Fibroblast of lung (primary cell): ENCODE data around the gene TMCC1. TPM values are rescaled to one million over a fixed set of nuclear protein-coding genes. Genes with fewer than 3 reads are reported as not detected.
A peak's percentile ranks its signal among the peaks of the same experiment; 100 is the strongest.

ENCODE experiments used
- DNase-seq, 2 donors: peaks; one replicate each; pipeline versions ENCODE4 v3.0.0 to v3.0.0-alpha.2; 2010; ENCODE audit warnings: low read depth in 2 of 2
- H2AFZ ChIP-seq: 2 replicates; pipeline ENCODE4 v1.5.1; 2012; ENCODE audit warnings: low read length, control low read depth, inconsistent platforms
- H3K27ac ChIP-seq: 2 replicates; pipeline ENCODE4 v1.5.1; 2011; ENCODE audit warnings: low read length, control low read depth; ENCODE audit not compliant: insufficient read depth
- H3K27me3 ChIP-seq: 2 replicates; pipeline ENCODE4 v1.5.1; 2011; ENCODE audit warnings: mild to moderate bottlenecking, low read length; ENCODE audit not compliant: control insufficient read depth, insufficient read depth
- H3K36me3 ChIP-seq: 2 replicates; pipeline ENCODE4 v1.5.1; 2011; ENCODE audit warnings: low read length; ENCODE audit not compliant: control insufficient read depth, insufficient read depth
- H3K4me1 ChIP-seq: 2 replicates; pipeline ENCODE4 v1.5.1; 2011; ENCODE audit warnings: low read length; ENCODE audit not compliant: control insufficient read depth, insufficient read depth; ENCODE audit errors: extremely low read depth
- H3K4me2 ChIP-seq: 2 replicates; pipeline ENCODE4 v1.5.1; 2011; ENCODE audit warnings: low read length, control low read depth; ENCODE audit not compliant: insufficient read depth; ENCODE audit errors: extremely low read depth
- H3K4me3 ChIP-seq, 4 experiments: fragments of 200-600 bp in 1 of 4; sonication (generic) in 1 of 4; replicated peaks in 1 of 4; 2 replicates each; pipeline ENCODE4 v1.5.1; 2011 to 2016; ENCODE audit warnings: low read length in 4 of 4, low read depth in 3 of 4, mild to moderate bottlenecking in 3 of 4, control low read depth in 2 of 4, inconsistent platforms in 1 of 4, mixed read lengths in 1 of 4; ENCODE audit not compliant: insufficient read depth in 1 of 4; ENCODE audit errors: control extremely low read depth in 1 of 4
- H3K79me2 ChIP-seq: 2 replicates; pipeline ENCODE4 v1.5.1; 2012; ENCODE audit warnings: mild to moderate bottlenecking, low read length, inconsistent platforms; ENCODE audit not compliant: control insufficient read depth, insufficient read depth
- H3K9ac ChIP-seq: 2 replicates; pipeline ENCODE4 v1.5.1; 2011; ENCODE audit warnings: mild to moderate bottlenecking, low read length, control low read depth; ENCODE audit not compliant: insufficient read depth
- H3K9me3 ChIP-seq: 2 replicates; pipeline ENCODE4 v1.5.1; 2012; ENCODE audit warnings: low read depth, low read length; ENCODE audit not compliant: control insufficient read depth, insufficient read depth
- H4K20me1 ChIP-seq: 2 replicates; pipeline ENCODE4 v1.5.1; 2011; ENCODE audit warnings: low read length; ENCODE audit not compliant: control insufficient read depth, insufficient read depth; ENCODE audit errors: extremely low read depth
- CTCF ChIP-seq, 2 donors: IDR thresholded peaks in 1 of 2; conservative IDR thresholded peaks in 1 of 2; 1 replicate in 1 of 2; 2 replicates in 1 of 2; pipeline ENCODE4 v1.5.1; 2011 to 2012; ENCODE audit warnings: low read length in 2 of 2, control low read depth in 1 of 2, inconsistent platforms in 1 of 2, low read depth in 1 of 2, mild to moderate bottlenecking in 1 of 2
- EZH2 ChIP-seq: IDR thresholded peaks from 2 replicates; pipeline ENCODE4 v1.5.1; 2012; ENCODE audit warnings: low read length, control low read depth, mild to moderate bottlenecking; ENCODE audit errors: missing control alignments
- polyA plus RNA-seq, 2 donors: library from polyadenylated mRNA; depleted of rRNA in 1 of 2; stranded (reverse) in 1 of 2; unstranded in 1 of 2; fragments of >200 nt; gene quantifications; 2 replicates each; pipeline ENCODE4 v1.2.1, GENCODE V29; 2011 to 2012; ENCODE audit warnings: missing spikeins in 1 of 2
- total RNA-seq: library from RNA; depleted of rRNA; stranded (reverse); fragments of >200 nt; gene quantifications from 2 replicates; pipeline ENCODE4 v1.2.1, GENCODE V29; 2014

The TMCC1 gene
- total and polyA plus RNA-seq, 2 donors (not counting 1 experiment from before 2014, with no cell fraction given): 16.2 to 16.8 TPM

GRCh38 chr3:129650256-129650872 lies 243.1 kb downstream of the TMCC1 start:
- Histone ChIP-seq H3K4me1 (peaks cover 15% of the 10 kb centered on the region), H4K20me1 (no peaks in the 10 kb centered on the region), H3K4me2 (no peak overlapping the region), H3K79me2 (no peaks in the 10 kb centered on the region), H3K36me3 (no peaks in the 10 kb centered on the region), H3K4me3 (no peak overlapping the region), H3K27me3 (no peaks in the 10 kb centered on the region), H3K9me3 (no peaks in the 10 kb centered on the region), H3K9ac (no peak overlapping the region), H2AFZ (no peak overlapping the region), H3K27ac (no peak overlapping the region)
- peak; percentile 81 to 85 for DNase-seq
- TF ChIP-seq EZH2 (no peak), CTCF (conservative IDR thresholded peaks at IDR 0.05 in 1 of 2, IDR thresholded peaks at IDR 0.05 in 1 of 2; ENCODE audit: low read depth in 1 of 2, low read length in 2 of 2) (peak; percentile 71 to 72)

- Histone ChIP-seq H3K4me1 (peaks cover 15% of the 10 kb centered on the region), H4K20me1 (no peaks in the 10 kb centered on the region), H2AFZ (no peak overlapping the region), H3K4me3 (no peak overlapping the region), H3K27me3 (no peaks in the 10 kb centered on the region), H3K9ac (no peak overlapping the region), H3K27ac (no peak overlapping the region), H3K9me3 (no peaks in the 10 kb centered on the region), H3K4me2 (no peak overlapping the region), H3K36me3 (no peaks in the 10 kb centered on the region), H3K79me2 (no peaks in the 10 kb centered on the region)
- no peak for DNase-seq
- TF ChIP-seq CTCF (conservative IDR thresholded peaks at IDR 0.05 in 1 of 2, IDR thresholded peaks at IDR 0.05 in 1 of 2; ENCODE audit: low read depth in 1 of 2, low read length in 2 of 2): no peak
- TF ChIP-seq EZH2: no peak
Observed at GRCh38 chr3:129648391-129648790, 245.1 kb downstream of the TMCC1 start.

GRCh38 chr3:129645286-129645685 lies 248.2 kb downstream of the TMCC1 start:
- no peak for DNase-seq
- Histone ChIP-seq H3K79me2 (no peaks in the 10 kb centered on the region), H4K20me1 (no peaks in the 10 kb centered on the region), H3K4me1 (no peaks in the 10 kb centered on the region), H3K36me3 (no peaks in the 10 kb centered on the region), H2AFZ (no peak overlapping the region), H3K4me2 (no peak overlapping the region), H3K27ac (no peak overlapping the region), H3K27me3 (no peaks in the 10 kb centered on the region), H3K9me3 (no peaks in the 10 kb centered on the region), H3K9ac (no peak overlapping the region), H3K4me3 (no peak overlapping the region)
- TF ChIP-seq CTCF (conservative IDR thresholded peaks at IDR 0.05 in 1 of 2, IDR thresholded peaks at IDR 0.05 in 1 of 2; ENCODE audit: low read depth in 1 of 2, low read length in 2 of 2) (no peak), EZH2 (no peak)
